ENCODE measurements around the gene SLCO1C1. TPM values are rescaled to one million over a fixed set of nuclear protein-coding genes. Genes with fewer than 3 reads are reported as not detected.

Gene SLCO1C1, protein sequence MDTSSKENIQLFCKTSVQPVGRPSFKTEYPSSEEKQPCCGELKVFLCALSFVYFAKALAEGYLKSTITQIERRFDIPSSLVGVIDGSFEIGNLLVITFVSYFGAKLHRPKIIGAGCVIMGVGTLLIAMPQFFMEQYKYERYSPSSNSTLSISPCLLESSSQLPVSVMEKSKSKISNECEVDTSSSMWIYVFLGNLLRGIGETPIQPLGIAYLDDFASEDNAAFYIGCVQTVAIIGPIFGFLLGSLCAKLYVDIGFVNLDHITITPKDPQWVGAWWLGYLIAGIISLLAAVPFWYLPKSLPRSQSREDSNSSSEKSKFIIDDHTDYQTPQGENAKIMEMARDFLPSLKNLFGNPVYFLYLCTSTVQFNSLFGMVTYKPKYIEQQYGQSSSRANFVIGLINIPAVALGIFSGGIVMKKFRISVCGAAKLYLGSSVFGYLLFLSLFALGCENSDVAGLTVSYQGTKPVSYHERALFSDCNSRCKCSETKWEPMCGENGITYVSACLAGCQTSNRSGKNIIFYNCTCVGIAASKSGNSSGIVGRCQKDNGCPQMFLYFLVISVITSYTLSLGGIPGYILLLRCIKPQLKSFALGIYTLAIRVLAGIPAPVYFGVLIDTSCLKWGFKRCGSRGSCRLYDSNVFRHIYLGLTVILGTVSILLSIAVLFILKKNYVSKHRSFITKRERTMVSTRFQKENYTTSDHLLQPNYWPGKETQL
- not detected in 2 replicates for total RNA-seq

DNA sequence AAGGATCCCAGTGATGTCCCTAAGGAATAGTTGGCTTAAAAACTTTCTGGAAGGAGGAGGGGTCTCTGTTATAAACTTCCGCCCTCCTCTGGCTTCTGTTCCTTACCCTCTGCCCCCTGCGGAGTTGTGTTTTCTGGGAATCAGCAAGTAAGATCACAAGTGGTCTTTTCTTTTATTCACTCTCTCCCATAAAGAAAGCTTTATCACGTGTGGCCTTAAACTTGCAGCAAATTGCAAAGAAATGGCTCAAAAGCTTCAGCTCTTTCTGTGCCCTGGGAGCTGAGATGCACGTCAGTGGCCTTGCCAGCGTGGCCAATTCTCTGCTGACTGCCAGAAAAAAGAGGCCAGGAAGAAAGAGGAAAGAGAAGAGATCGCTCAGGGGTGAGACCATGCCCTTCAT is at the start of gene SLCO1C1:
Gene SLCO1C1, plus strand, starts transcription at position 101 of the 400 bp plus-strand sequence. CDS start 4,245 bp downstream, outside the sequence.

Other genes with a start within 250 kb of the SLCO1C1 start
- not detected in 2 replicates for gene SLCO1B3, start 115.4 kb downstream of the SLCO1C1 start, total RNA-seq

All from myometrial cell (primary cell).